ENCODE results near the gene GSTK1.

Gene GSTK1

DNA sequence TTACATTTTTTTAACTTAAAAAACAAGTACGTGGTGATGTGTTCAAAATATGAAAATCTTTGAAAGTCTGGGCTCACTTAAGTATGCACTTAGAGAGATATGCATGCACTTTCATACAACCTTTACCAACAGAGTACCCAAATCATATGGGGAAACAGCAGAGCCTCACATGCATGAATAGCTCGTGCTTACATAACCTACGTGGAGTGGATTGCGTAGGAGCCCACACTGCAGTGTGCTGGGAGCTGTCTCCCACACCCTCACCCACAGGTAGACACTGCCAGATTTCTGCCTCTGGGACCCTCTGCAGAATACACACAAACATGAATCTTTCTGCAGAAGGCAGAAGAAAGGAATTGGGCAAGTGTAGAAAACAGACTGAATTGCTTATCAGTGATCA lies 53.3 kb downstream of the GSTK1 start:
- Histone ChIP-seq H3K9me3 (ENCODE audit: insufficient read depth, low read depth, low read length) (no peaks in the 10 kb centered on the region), H3K79me2 (ENCODE audit: insufficient read depth, low read length) (no peaks in the 10 kb centered on the region), H3K27me3 (ENCODE audit: insufficient read depth, low read length, poor library complexity, severe bottlenecking) (no peaks in the 10 kb centered on the region), H3K9me2 (replicated peaks; ENCODE audit: low read depth, low read length) (no peaks in the 10 kb centered on the region), H3K36me3 (ENCODE audit: insufficient read depth, low read length) (no peaks in the 10 kb centered on the region), H3K4me1 (ENCODE audit: insufficient read depth, low read length, poor library complexity, severe bottlenecking) (no peaks in the 10 kb centered on the region), H3K9ac (ENCODE audit: low read depth, low read length, poor library complexity, severe bottlenecking) (no peak overlapping the region), H2AFZ (ENCODE audit: low read length) (no peak overlapping the region), H3K4me3 (ENCODE audit: low read length, poor library complexity, severe bottlenecking) (no peak overlapping the region), H3F3A (ENCODE audit: low read depth) (no peaks in the 10 kb centered on the region), H3K4me2 (ENCODE audit: low read depth, low read length, poor library complexity, severe bottlenecking) (no peak overlapping the region), H4K20me1 (ENCODE audit: insufficient read depth, low read length, poor library complexity, severe bottlenecking) (no peaks in the 10 kb centered on the region)
- TF ChIP-seq, protein P1, sequence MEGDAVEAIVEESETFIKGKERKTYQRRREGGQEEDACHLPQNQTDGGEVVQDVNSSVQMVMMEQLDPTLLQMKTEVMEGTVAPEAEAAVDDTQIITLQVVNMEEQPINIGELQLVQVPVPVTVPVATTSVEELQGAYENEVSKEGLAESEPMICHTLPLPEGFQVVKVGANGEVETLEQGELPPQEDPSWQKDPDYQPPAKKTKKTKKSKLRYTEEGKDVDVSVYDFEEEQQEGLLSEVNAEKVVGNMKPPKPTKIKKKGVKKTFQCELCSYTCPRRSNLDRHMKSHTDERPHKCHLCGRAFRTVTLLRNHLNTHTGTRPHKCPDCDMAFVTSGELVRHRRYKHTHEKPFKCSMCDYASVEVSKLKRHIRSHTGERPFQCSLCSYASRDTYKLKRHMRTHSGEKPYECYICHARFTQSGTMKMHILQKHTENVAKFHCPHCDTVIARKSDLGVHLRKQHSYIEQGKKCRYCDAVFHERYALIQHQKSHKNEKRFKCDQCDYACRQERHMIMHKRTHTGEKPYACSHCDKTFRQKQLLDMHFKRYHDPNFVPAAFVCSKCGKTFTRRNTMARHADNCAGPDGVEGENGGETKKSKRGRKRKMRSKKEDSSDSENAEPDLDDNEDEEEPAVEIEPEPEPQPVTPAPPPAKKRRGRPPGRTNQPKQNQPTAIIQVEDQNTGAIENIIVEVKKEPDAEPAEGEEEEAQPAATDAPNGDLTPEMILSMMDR (conservative IDR thresholded peaks at IDR 0.05; ENCODE audit: low read length) = no peak
- no peak for TF ChIP-seq EZH2phosphoT487 (IDR thresholded peaks at IDR 0.05; ENCODE audit: borderline replicate concordance)

DNA sequence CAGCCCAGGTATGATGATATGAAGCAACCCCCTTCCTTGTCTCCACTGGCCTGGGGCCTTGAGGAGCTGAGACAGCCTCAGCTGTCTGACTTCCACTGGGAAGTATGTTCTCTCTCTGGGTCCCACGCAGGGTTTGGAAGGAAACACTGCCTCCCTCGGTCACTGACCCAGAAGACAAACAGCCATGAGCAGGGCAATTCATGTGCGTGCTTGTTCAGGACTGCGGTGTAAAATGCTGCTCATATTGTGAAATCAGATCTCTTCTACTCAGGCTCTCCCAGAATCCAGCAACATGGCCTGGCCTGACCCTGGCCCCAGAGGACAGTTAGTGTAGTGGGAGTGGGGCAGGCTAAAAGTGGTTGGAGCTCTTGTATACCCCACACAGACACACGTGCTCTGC lies 55.4 kb downstream of the GSTK1 start:
- Histone ChIP-seq H3K9me2 (replicated peaks; ENCODE audit: low read depth, low read length) (no peaks in the 10 kb centered on the region), H3K27me3 (ENCODE audit: insufficient read depth, low read length, poor library complexity, severe bottlenecking) (no peaks in the 10 kb centered on the region), H3K4me3 (ENCODE audit: low read length, poor library complexity, severe bottlenecking) (no peak overlapping the region), H3K9ac (ENCODE audit: low read depth, low read length, poor library complexity, severe bottlenecking) (no peak overlapping the region), H3K9me3 (ENCODE audit: insufficient read depth, low read depth, low read length) (no peaks in the 10 kb centered on the region), H3K4me2 (ENCODE audit: low read depth, low read length, poor library complexity, severe bottlenecking) (no peak overlapping the region), H4K20me1 (ENCODE audit: insufficient read depth, low read length, poor library complexity, severe bottlenecking) (no peaks in the 10 kb centered on the region), H3K36me3 (ENCODE audit: insufficient read depth, low read length) (no peaks in the 10 kb centered on the region), H2AFZ (ENCODE audit: low read length) (no peak overlapping the region), H3K79me2 (ENCODE audit: insufficient read depth, low read length) (no peaks in the 10 kb centered on the region), H3F3A (ENCODE audit: low read depth) (no peaks in the 10 kb centered on the region), H3K4me1 (ENCODE audit: insufficient read depth, low read length, poor library complexity, severe bottlenecking) (no peaks in the 10 kb centered on the region)
- TF ChIP-seq EZH2phosphoT487 (IDR thresholded peaks at IDR 0.05; ENCODE audit: borderline replicate concordance) = no peak
- TF ChIP-seq, protein P1 (conservative IDR thresholded peaks at IDR 0.05; ENCODE audit: low read length) = no peak
